HepG2 (cell line): ENCODE results near the gene ANKRD55. TPM values are rescaled to one million over a fixed set of nuclear protein-coding genes. Genes with fewer than 3 reads are reported as not detected.

Experiments
- ATF6 ChIP-seq: sonication (generic); formaldehyde crosslinking; conservative IDR thresholded peaks from 2 replicates; pipeline ENCODE4 v1.4.0; 2020; ENCODE audit warnings: missing genetic modification reagents
- ATF7 ChIP-seq, 2 experiments: fragments of 450-650 bp in 1 of 2; sonication (generic) in 1 of 2; formaldehyde crosslinking in 1 of 2; IDR thresholded peaks; 2 replicates each; pipeline versions ENCODE4 v1.4.0 to v1.6.1; 2016 to 2020; ENCODE audit warnings: antibody characterized with exemption in 1 of 2, mild to moderate bottlenecking in 1 of 2, missing genetic modification reagents in 1 of 2
- FOXJ3 ChIP-seq: sonication (generic); formaldehyde crosslinking; IDR thresholded peaks from 2 replicates; pipeline ENCODE4 v1.4.0; 2020; ENCODE audit warnings: missing genetic modification reagents, mild to moderate bottlenecking, borderline replicate concordance
- FOXO4 ChIP-seq: sonication (generic); formaldehyde crosslinking; conservative IDR thresholded peaks from 2 replicates; pipeline ENCODE4 v1.8.1; 2023; ENCODE audit warnings: missing genetic modification reagents
- GATAD1 ChIP-seq: IDR thresholded peaks from 2 replicates; pipeline ENCODE4 v1.6.1; 2016; ENCODE audit warnings: missing genetic modification reagents, missing compliant biosample characterization
- HDAC2 ChIP-seq: sonication (generic); formaldehyde crosslinking; IDR thresholded peaks from 2 replicates; pipeline ENCODE4 v1.4.0; 2020; ENCODE audit warnings: missing genetic modification reagents
- HNF4G ChIP-seq, 2 experiments: sonication (generic) in 1 of 2; formaldehyde crosslinking in 1 of 2; IDR thresholded peaks; 2 replicates each; pipeline versions ENCODE4 v1.4.0 to v1.6.1; 2011 to 2020; ENCODE audit warnings: borderline replicate concordance in 2 of 2, low read depth in 2 of 2, mild to moderate bottlenecking in 2 of 2, low read length in 1 of 2, missing genetic modification reagents in 1 of 2, moderate library complexity in 1 of 2
- KLF13 ChIP-seq: sonication (generic); formaldehyde crosslinking; IDR thresholded peaks from 2 replicates; pipeline ENCODE4 v1.4.0; 2020; ENCODE audit warnings: mild to moderate bottlenecking, missing genetic modification reagents
- MAX ChIP-seq: IDR thresholded peaks from 2 replicates; pipeline ENCODE4 v1.6.1; 2012; ENCODE audit warnings: inconsistent platforms
- MBD4 ChIP-seq: IDR thresholded peaks from 2 replicates; pipeline ENCODE4 v1.6.1; 2012; ENCODE audit warnings: low read length, inconsistent platforms, borderline replicate concordance
- NFE2 ChIP-seq: sonication (generic); formaldehyde crosslinking; IDR thresholded peaks from 2 replicates; pipeline ENCODE4 v1.4.0; 2020; ENCODE audit warnings: missing genetic modification reagents
- NPAS2 ChIP-seq: sonication (generic); formaldehyde crosslinking; IDR thresholded peaks from 2 replicates; pipeline ENCODE4 v1.8.0; 2022; ENCODE audit warnings: mild to moderate bottlenecking, missing genetic modification reagents, borderline replicate concordance
- NR2F1 ChIP-seq, 2 experiments: fragments of 450-650 bp in 1 of 2; formaldehyde crosslinking in 1 of 2; IDR thresholded peaks; 2 replicates each; pipeline versions ENCODE4 v1.5.0 to v1.6.1; 2016 to 2020; ENCODE audit warnings: mild to moderate bottlenecking in 1 of 2, missing compliant biosample characterization in 1 of 2, missing genetic modification reagents in 1 of 2, moderate library complexity in 1 of 2
- NR3C1 ChIP-seq: sonication (generic); formaldehyde crosslinking; IDR thresholded peaks from 2 replicates; pipeline ENCODE4 v1.4.0; 2020; ENCODE audit warnings: missing genetic modification reagents
- POLR2AphosphoS5 ChIP-seq: IDR thresholded peaks from 2 replicates; pipeline ENCODE4 v1.6.1; 2012; ENCODE audit warnings: low read depth, low read length
- PRPF4 ChIP-seq: fragments of 200-400 bp; formaldehyde crosslinking; IDR thresholded peaks from 2 replicates; pipeline ENCODE4 v1.6.1; 2016; ENCODE audit warnings: low read length, low read depth; ENCODE audit not compliant: poor library complexity, severe bottlenecking
- RORA ChIP-seq: sonication (generic); formaldehyde crosslinking; IDR thresholded peaks from 2 replicates; pipeline ENCODE4 v1.5.0; 2020; ENCODE audit warnings: mild to moderate bottlenecking, missing genetic modification reagents, moderate library complexity
- TCF7 ChIP-seq: sonication (generic); IDR thresholded peaks from 2 replicates; pipeline ENCODE4 v1.6.1; 2016; ENCODE audit warnings: antibody characterized with exemption, low read depth
- TCF7L2 ChIP-seq: IDR thresholded peaks from 2 replicates; pipeline ENCODE4 v1.6.1; 2011; ENCODE audit warnings: mild to moderate bottlenecking, low read depth, low read length, moderate library complexity
- ZBTB21 ChIP-seq: sonication (generic); formaldehyde crosslinking; IDR thresholded peaks from 2 replicates; pipeline ENCODE4 v1.4.0; 2020; ENCODE audit warnings: missing genetic modification reagents
- ZBTB38 ChIP-seq: sonication (generic); formaldehyde crosslinking; IDR thresholded peaks from 2 replicates; pipeline ENCODE4 v1.5.1; 2020; ENCODE audit warnings: mild to moderate bottlenecking, missing genetic modification reagents
- ZFP1 ChIP-seq: IDR thresholded peaks from 2 replicates; pipeline ENCODE4 v1.6.1; 2016
- ZNF552 ChIP-seq: sonication (generic); formaldehyde crosslinking; IDR thresholded peaks from 2 replicates; pipeline ENCODE4 v1.9.0; 2022; ENCODE audit warnings: missing genetic modification reagents, mild to moderate bottlenecking, borderline replicate concordance
- ZNF670 ChIP-seq: sonication (generic); formaldehyde crosslinking; IDR thresholded peaks from 2 replicates; pipeline ENCODE4 v1.8.0; 2022; ENCODE audit warnings: mild to moderate bottlenecking, missing genetic modification reagents, borderline replicate concordance
- ZNF709 ChIP-seq: sonication (generic); formaldehyde crosslinking; IDR thresholded peaks from 2 replicates; pipeline ENCODE4 v1.5.0; 2020; ENCODE audit warnings: mild to moderate bottlenecking, missing genetic modification reagents
- ZNF713 ChIP-seq: sonication (generic); formaldehyde crosslinking; IDR thresholded peaks from 2 replicates; pipeline ENCODE4 v1.4.0; 2020; ENCODE audit warnings: mild to moderate bottlenecking, missing genetic modification reagents
- ZNF766 ChIP-seq: sonication (generic); formaldehyde crosslinking; IDR thresholded peaks from 2 replicates; pipeline ENCODE4 v1.5.0; 2020; ENCODE audit warnings: missing genetic modification reagents, borderline replicate concordance
- ZSCAN31 ChIP-seq: sonication (generic); formaldehyde crosslinking; IDR thresholded peaks from 2 replicates; pipeline ENCODE4 v1.5.0; 2020; ENCODE audit warnings: low read depth, mild to moderate bottlenecking, missing genetic modification reagents
- polyA plus RNA-seq, 8 experiments: library from polyadenylated mRNA; depleted of rRNA in 3 of 8; stranded (reverse) in 7 of 8; unstranded in 1 of 8; fragments of >200 nt; fragmentation: Illumina TruSeq in 4 of 8; extraction: Trizol in 4 of 8; gene quantifications; 2 replicates each; pipeline versions ENCODE4 v1.2.1 to v1.2.3, GENCODE V29; 2011 to 2016; ENCODE audit warnings: low read depth in 4 of 8, missing spikeins in 1 of 8, mixed read lengths in 1 of 8; ENCODE audit not compliant: insufficient read depth in 1 of 8
- total RNA-seq, 5 experiments: library from RNA; depleted of rRNA; stranded (reverse); fragments of >200 nt; fragmentation: Illumina TruSeq; extraction: Trizol; gene quantifications; 2 replicates each; pipeline ENCODE4 v1.2.3, GENCODE V29; 2016; ENCODE audit warnings: low read depth in 1 of 5

Gene ANKRD55
- total and polyA plus RNA-seq, 2 of the 13 experiments (the other 11 are each of a cell fraction or from before 2014, with no cell fraction given): 0.11 to 0.28 TPM

GRCh38 chr5:56123531-56124243 is 109.4 kb downstream of the ANKRD55 start (continued):
- peak; percentile 81; the same call in 1 of the 2 replicates for TF ChIP-seq RORA (CRISPR knock-in tag)
- no peak for TF ChIP-seq ZNF766 (CRISPR knock-in tag)
- peak; percentile 91 for TF ChIP-seq ZBTB21 (CRISPR knock-in tag)
- TF ChIP-seq KLF13 (CRISPR knock-in tag): no peak
- TF ChIP-seq TCF7: peak; percentile 70; the same call in 1 of the 2 replicates
- peak; percentile 61 for TF ChIP-seq GATAD1 (CRISPR knock-in tag)
- 0 out of 2 replicates have a peak, but pooled peaks have one; percentile 26 for TF ChIP-seq POLR2AphosphoS5
- no peak for TF ChIP-seq ZNF552 (CRISPR knock-in tag)
- TF ChIP-seq ZNF670 (CRISPR knock-in tag): peak; percentile 51; the same call in 1 of the 2 replicates
- TF ChIP-seq FOXO4 (CRISPR knock-in tag): no peak
- TF ChIP-seq NPAS2: no peak
- TF ChIP-seq ZFP1: peak; percentile 86
- TF ChIP-seq ZNF713 (CRISPR knock-in tag): no peak
- peak; percentile 95 for TF ChIP-seq HDAC2 (CRISPR knock-in tag)
- TF ChIP-seq MAX: peak; percentile 58
- TF ChIP-seq NR2F1 (CRISPR knock-in tag; IDR thresholded peaks at IDR 0.05): peak; percentile 79; a peak in 3 of 4 replicates
- TF ChIP-seq NFE2: no peak
- no peak for TF ChIP-seq ZNF709
- 0 out of 2 replicates have a peak, but pooled peaks have one; percentile 65 for TF ChIP-seq ZBTB38
- no peak for TF ChIP-seq ZSCAN31 (CRISPR knock-in tag)
- TF ChIP-seq MBD4: peak; percentile 43; the same call in 1 of the 2 replicates
- TF ChIP-seq HNF4G (IDR thresholded peaks at IDR 0.05; ENCODE audit: borderline replicate concordance, low read depth, low read length): peak; percentile 63; the same call in 1 of the 2 replicates
- peak; percentile 84; the same call in 1 of the 2 replicates for TF ChIP-seq HNF4G (CRISPR knock-in tag; IDR thresholded peaks at IDR 0.05; ENCODE audit: borderline replicate concordance, low read depth)
- no peak for TF ChIP-seq ATF6 (CRISPR knock-in tag)
- TF ChIP-seq TCF7L2: no peak
- TF ChIP-seq PRPF4: no peak
- no peak for TF ChIP-seq NR3C1 (CRISPR knock-in tag)
- peak; percentile 97; the same call in 1 of the 2 replicates for TF ChIP-seq FOXJ3 (CRISPR knock-in tag)
- 0 out of 2 replicates have a peak, but pooled peaks have one; percentile 13 for TF ChIP-seq ATF7 (IDR thresholded peaks at IDR 0.05)
- TF ChIP-seq ATF7 (CRISPR knock-in tag; IDR thresholded peaks at IDR 0.05): peak; percentile 70; the same call in 1 of the 2 replicates
